Measurements from ENCODE around the gene CAMP.

DNA sequence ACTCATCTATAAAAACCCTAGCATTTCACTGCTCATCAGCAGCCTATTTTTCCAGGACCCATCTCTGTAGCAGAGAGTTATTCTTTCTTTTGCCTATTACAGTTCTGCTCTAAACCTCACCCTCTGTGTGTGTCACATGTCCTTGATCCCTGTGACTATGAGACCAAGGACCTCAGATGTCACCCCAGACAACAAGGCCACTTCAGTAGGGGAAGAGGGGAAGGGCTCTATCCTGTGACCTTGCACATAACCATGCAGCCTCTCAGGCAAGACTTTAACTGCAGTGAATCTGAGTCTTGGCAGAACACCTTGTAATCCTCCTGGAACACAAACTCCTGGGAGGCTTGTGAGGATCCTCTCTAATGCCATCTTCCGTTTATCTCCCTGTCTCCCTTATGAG is 13.2 kb downstream of the CAMP start:
- TF ChIP-seq, protein P1, sequence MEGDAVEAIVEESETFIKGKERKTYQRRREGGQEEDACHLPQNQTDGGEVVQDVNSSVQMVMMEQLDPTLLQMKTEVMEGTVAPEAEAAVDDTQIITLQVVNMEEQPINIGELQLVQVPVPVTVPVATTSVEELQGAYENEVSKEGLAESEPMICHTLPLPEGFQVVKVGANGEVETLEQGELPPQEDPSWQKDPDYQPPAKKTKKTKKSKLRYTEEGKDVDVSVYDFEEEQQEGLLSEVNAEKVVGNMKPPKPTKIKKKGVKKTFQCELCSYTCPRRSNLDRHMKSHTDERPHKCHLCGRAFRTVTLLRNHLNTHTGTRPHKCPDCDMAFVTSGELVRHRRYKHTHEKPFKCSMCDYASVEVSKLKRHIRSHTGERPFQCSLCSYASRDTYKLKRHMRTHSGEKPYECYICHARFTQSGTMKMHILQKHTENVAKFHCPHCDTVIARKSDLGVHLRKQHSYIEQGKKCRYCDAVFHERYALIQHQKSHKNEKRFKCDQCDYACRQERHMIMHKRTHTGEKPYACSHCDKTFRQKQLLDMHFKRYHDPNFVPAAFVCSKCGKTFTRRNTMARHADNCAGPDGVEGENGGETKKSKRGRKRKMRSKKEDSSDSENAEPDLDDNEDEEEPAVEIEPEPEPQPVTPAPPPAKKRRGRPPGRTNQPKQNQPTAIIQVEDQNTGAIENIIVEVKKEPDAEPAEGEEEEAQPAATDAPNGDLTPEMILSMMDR (IDR thresholded peaks at IDR 0.05) = no peak
- TF ChIP-seq GABPA (IDR thresholded peaks at IDR 0.05; ENCODE audit: low read depth) (no peak), RFX5 (IDR thresholded peaks at IDR 0.05; ENCODE audit: low read length) (no peak), EP300 (IDR thresholded peaks at IDR 0.05; ENCODE audit: borderline replicate concordance in 1 of 2, low read depth in 1 of 2, low read length in 1 of 2) (no peak), NRF1 (IDR thresholded peaks at IDR 0.05; ENCODE audit: low read depth, low read length) (no peak), POLR2AphosphoS5 (IDR thresholded peaks at IDR 0.05; ENCODE audit: low read depth, low read length) (no peak), TEAD4 (IDR thresholded peaks at IDR 0.05; ENCODE audit: borderline replicate concordance, insufficient read depth) (no peak)
- TF ChIP-seq, protein P2, sequence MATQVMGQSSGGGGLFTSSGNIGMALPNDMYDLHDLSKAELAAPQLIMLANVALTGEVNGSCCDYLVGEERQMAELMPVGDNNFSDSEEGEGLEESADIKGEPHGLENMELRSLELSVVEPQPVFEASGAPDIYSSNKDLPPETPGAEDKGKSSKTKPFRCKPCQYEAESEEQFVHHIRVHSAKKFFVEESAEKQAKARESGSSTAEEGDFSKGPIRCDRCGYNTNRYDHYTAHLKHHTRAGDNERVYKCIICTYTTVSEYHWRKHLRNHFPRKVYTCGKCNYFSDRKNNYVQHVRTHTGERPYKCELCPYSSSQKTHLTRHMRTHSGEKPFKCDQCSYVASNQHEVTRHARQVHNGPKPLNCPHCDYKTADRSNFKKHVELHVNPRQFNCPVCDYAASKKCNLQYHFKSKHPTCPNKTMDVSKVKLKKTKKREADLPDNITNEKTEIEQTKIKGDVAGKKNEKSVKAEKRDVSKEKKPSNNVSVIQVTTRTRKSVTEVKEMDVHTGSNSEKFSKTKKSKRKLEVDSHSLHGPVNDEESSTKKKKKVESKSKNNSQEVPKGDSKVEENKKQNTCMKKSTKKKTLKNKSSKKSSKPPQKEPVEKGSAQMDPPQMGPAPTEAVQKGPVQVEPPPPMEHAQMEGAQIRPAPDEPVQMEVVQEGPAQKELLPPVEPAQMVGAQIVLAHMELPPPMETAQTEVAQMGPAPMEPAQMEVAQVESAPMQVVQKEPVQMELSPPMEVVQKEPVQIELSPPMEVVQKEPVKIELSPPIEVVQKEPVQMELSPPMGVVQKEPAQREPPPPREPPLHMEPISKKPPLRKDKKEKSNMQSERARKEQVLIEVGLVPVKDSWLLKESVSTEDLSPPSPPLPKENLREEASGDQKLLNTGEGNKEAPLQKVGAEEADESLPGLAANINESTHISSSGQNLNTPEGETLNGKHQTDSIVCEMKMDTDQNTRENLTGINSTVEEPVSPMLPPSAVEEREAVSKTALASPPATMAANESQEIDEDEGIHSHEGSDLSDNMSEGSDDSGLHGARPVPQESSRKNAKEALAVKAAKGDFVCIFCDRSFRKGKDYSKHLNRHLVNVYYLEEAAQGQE (IDR thresholded peaks at IDR 0.05; ENCODE audit: low read depth, low read length) = no peak

Measured in SK-N-SH (cell line).